IMR-90 (cell line): ENCODE measurements around the gene NPAS2. TPM values are rescaled to one million over a fixed set of nuclear protein-coding genes. Genes with fewer than 3 reads are reported as not detected.

Experiments
- ATAC-seq: fragments of 200-7000 bp; cut with Tn5 transposase; 2 replicates; pipeline ENCODE4 v1.9.1; 2020; ENCODE audit warnings: low read depth, mild to moderate bottlenecking, moderate library complexity
- BruUV-seq: library from RNA; stranded (reverse); fragments of 400-500 nt; replicated peaks from 2 replicates; lab custom pipeline; 2021; lab: Mats Ljungman, UMichigan
- CTCF ChIA-PET: fragments of 300-600 bp; formaldehyde crosslinking; extraction: SDS; loops from one replicate; lab custom pipeline; 2021; ENCODE audit warnings: antibody characterized with exemption; lab: Yijun Ruan, JAX
- POLR2A ChIA-PET: fragments of 300-600 bp; sonication (Branson Sonifier 250); formaldehyde crosslinking; loops from one replicate; lab custom pipeline; 2022; ENCODE audit warnings: antibody characterized with exemption; ENCODE audit not compliant: unreplicated experiment; lab: Charles Lee
- DNase-seq: peaks from one replicate; pipeline ENCODE4 v3.0.0; 2013
- H2AFZ ChIP-seq: replicated peaks from 2 replicates; pipeline ENCODE3; 2013; ENCODE audit warnings: low read length, mild to moderate bottlenecking; ENCODE audit not compliant: poor library complexity
- H2AK5ac ChIP-seq: 2 replicates; pipeline ENCODE4 v1.6.1; 2013; ENCODE audit warnings: low read depth, low read length, inconsistent platforms
- H2AK9ac ChIP-seq: replicated peaks from 2 replicates; pipeline ENCODE3; 2013; ENCODE audit warnings: mild to moderate bottlenecking, low read depth, low read length, moderate library complexity; ENCODE audit not compliant: poor library complexity
- H2BK120ac ChIP-seq: 2 replicates; pipeline ENCODE4 v1.6.1; 2013; ENCODE audit warnings: low read depth, low read length, inconsistent platforms
- H2BK15ac ChIP-seq: 3 replicates; pipeline ENCODE4 v1.6.1; 2013; ENCODE audit warnings: low read depth, low read length, inconsistent platforms
- H2BK20ac ChIP-seq: 2 replicates; pipeline ENCODE4 v1.6.1; 2013; ENCODE audit warnings: low read depth, mild to moderate bottlenecking, inconsistent platforms, low read length, moderate library complexity
- H2BK5ac ChIP-seq: 2 replicates; pipeline ENCODE4 v1.6.1; 2013; ENCODE audit warnings: mild to moderate bottlenecking, low read depth, low read length, inconsistent platforms; ENCODE audit not compliant: poor library complexity, severe bottlenecking
- H3K14ac ChIP-seq: replicated peaks from 2 replicates; pipeline ENCODE4 v1.6.1; 2013; ENCODE audit warnings: low read depth, low read length, inconsistent platforms
- H3K18ac ChIP-seq: 2 replicates; pipeline ENCODE4 v1.6.1; 2013; ENCODE audit warnings: low read depth, low read length, control low read depth
- H3K23ac ChIP-seq: 2 replicates; pipeline ENCODE4 v1.6.1; 2013; ENCODE audit warnings: low read depth, low read length, inconsistent platforms
- H3K27ac ChIP-seq: 2 replicates; pipeline ENCODE4 v1.5.1; 2013; ENCODE audit warnings: mild to moderate bottlenecking, control low read depth, low read length; ENCODE audit not compliant: insufficient read depth
- H3K27me3 ChIP-seq: 2 replicates; pipeline ENCODE4 v1.6.1; 2013; ENCODE audit warnings: low read length; ENCODE audit not compliant: control insufficient read depth, insufficient read depth
- H3K36me3 ChIP-seq: 2 replicates; pipeline ENCODE4 v1.6.1; 2013; ENCODE audit warnings: low read length, mixed read lengths; ENCODE audit not compliant: control insufficient read depth, insufficient read depth
- H3K4ac ChIP-seq: 2 replicates; pipeline ENCODE4 v1.6.1; 2013; ENCODE audit warnings: low read depth, low read length, inconsistent platforms
- H3K4me1 ChIP-seq: 2 replicates; pipeline ENCODE4 v1.6.1; 2013; ENCODE audit warnings: low read length, mixed read lengths; ENCODE audit not compliant: control insufficient read depth, insufficient read depth
- H3K4me2 ChIP-seq: 2 replicates; pipeline ENCODE4 v1.6.1; 2013; ENCODE audit warnings: low read depth, mild to moderate bottlenecking, control low read depth, low read length, moderate library complexity
- H3K4me3 ChIP-seq: 2 replicates; pipeline ENCODE4 v1.5.1; 2013; ENCODE audit warnings: low read depth, mild to moderate bottlenecking, control low read depth, low read length, moderate library complexity; ENCODE audit not compliant: insufficient read depth
- H3K56ac ChIP-seq: 2 replicates; pipeline ENCODE4 v1.6.1; 2013; ENCODE audit warnings: low read length, inconsistent platforms; ENCODE audit not compliant: insufficient read depth; ENCODE audit errors: extremely low read depth
- H3K79me1 ChIP-seq, 2 experiments: 2 replicates each; pipeline ENCODE4 v1.6.1; 2013; ENCODE audit warnings: low read length in 2 of 2, inconsistent platforms in 1 of 2, low read depth in 1 of 2
- H3K9ac ChIP-seq: 2 replicates; pipeline ENCODE4 v1.6.1; 2013; ENCODE audit warnings: low read depth, low read length, control low read depth
- H3K9me1 ChIP-seq: 2 replicates; pipeline ENCODE4 v1.6.1; 2013; ENCODE audit warnings: low read length, inconsistent platforms; ENCODE audit not compliant: insufficient read depth
- H3K9me3 ChIP-seq: 2 replicates; pipeline ENCODE4 v1.6.1; 2013; ENCODE audit warnings: low read length; ENCODE audit not compliant: control insufficient read depth, insufficient read depth
- H4K20me1 ChIP-seq: 2 replicates; pipeline ENCODE4 v1.6.1; 2013; ENCODE audit warnings: low read length, inconsistent platforms; ENCODE audit not compliant: insufficient read depth
- H4K5ac ChIP-seq: 2 replicates; pipeline ENCODE4 v1.6.1; 2013; ENCODE audit warnings: mild to moderate bottlenecking, low read depth, low read length, control low read depth
- H4K8ac ChIP-seq, 2 experiments: 2 replicates each; pipeline ENCODE4 v1.6.1; 2013; ENCODE audit warnings: low read depth in 2 of 2, low read length in 2 of 2, control low read depth in 1 of 2, inconsistent platforms in 1 of 2
- H4K91ac ChIP-seq: 2 replicates; pipeline ENCODE4 v1.6.1; 2013; ENCODE audit warnings: low read depth, low read length, inconsistent platforms; ENCODE audit not compliant: insufficient read depth
- BHLHE40 ChIP-seq: fragments of 150-350 bp; IDR thresholded peaks from 2 replicates; pipeline ENCODE4 v1.6.1; 2016; ENCODE audit warnings: mild to moderate bottlenecking, low read depth, low read length
- CHD1 ChIP-seq: IDR thresholded peaks from 2 replicates; pipeline ENCODE4 v1.6.1; 2012; ENCODE audit warnings: low read depth, low read length, improper control_type of control experiment
- FOS ChIP-seq: fragments of 150-350 bp; IDR thresholded peaks from 2 replicates; pipeline ENCODE4 v1.6.1; 2016; ENCODE audit warnings: low read depth, low read length
- MAFK ChIP-seq: IDR thresholded peaks from 2 replicates; pipeline ENCODE4 v1.6.1; 2012; ENCODE audit warnings: low read depth, low read length, improper control_type of control experiment
- MAZ ChIP-seq: IDR thresholded peaks from 2 replicates; pipeline ENCODE4 v1.6.1; 2012; ENCODE audit warnings: low read depth, mild to moderate bottlenecking, low read length, improper control_type of control experiment, moderate library complexity, borderline replicate concordance
- MXI1 ChIP-seq: IDR thresholded peaks from 2 replicates; pipeline ENCODE4 v1.6.1; 2012; ENCODE audit warnings: low read depth, mild to moderate bottlenecking, low read length, moderate library complexity, borderline replicate concordance
- NFE2L2 ChIP-seq: fragments of 150-350 bp; IDR thresholded peaks from 2 replicates; pipeline ENCODE4 v1.6.1; 2016; ENCODE audit warnings: low read depth, mild to moderate bottlenecking, low read length
- RCOR1 ChIP-seq: IDR thresholded peaks from 2 replicates; pipeline ENCODE4 v1.6.1; 2012; ENCODE audit warnings: mild to moderate bottlenecking, low read length, improper control_type of control experiment; ENCODE audit not compliant: insufficient replicate concordance
- RFX5 ChIP-seq: IDR thresholded peaks from 2 replicates; pipeline ENCODE4 v1.8.0; 2012; ENCODE audit warnings: low read depth, mild to moderate bottlenecking, low read length, moderate library complexity
- SMC3 ChIP-seq: fragments of 150-350 bp; IDR thresholded peaks from 2 replicates; pipeline ENCODE4 v1.6.1; 2016; ENCODE audit warnings: low read depth, mild to moderate bottlenecking, antibody characterized with exemption, low read length, moderate library complexity
- WGBS, 2 experiments: methylation state at CpG; one replicate each; pipeline versions ENCODE4 v1.1.5 to v1.1.7; 2013; ENCODE audit warnings: missing lambda C conversion rate in 2 of 2; ENCODE audit not compliant: insufficient read length in 1 of 2; ENCODE audit errors: extremely low coverage in 2 of 2; 5-methylcytosine and 5-hydroxymethylcytosine counted together
- dilution Hi-C: fragments of 300-500 bp; cut with HindIII; formaldehyde crosslinking; loops from one replicate; pipeline ENCODE4 v1.14.3; 2018; ENCODE audit warnings: low sequenced_read_pairs; ENCODE audit not compliant: unreplicated experiment
- in situ Hi-C: fragments of 300-500 bp; cut with MboI; formaldehyde crosslinking; loops from 3 replicates; pipeline ENCODE4 v1.14.3; 2019; ENCODE audit warnings: low sequenced_read_pairs, inconsistent platforms, mixed read lengths
- intact Hi-C: fragments of 100-400 bp; cut with micrococcal nuclease; formaldehyde crosslinking; loops from 2 replicates; pipeline ENCODE4 v1.10.0; 2022
- polyA plus RNA-seq, 3 experiments: library from polyadenylated mRNA; depleted of rRNA; stranded (reverse); fragments of >200 nt; gene quantifications; 2 replicates each; pipeline ENCODE4 v1.2.3, GENCODE V29; 2012; ENCODE audit warnings: low replicate concordance in 1 of 3
- total RNA-seq: library from RNA; depleted of rRNA; stranded (reverse); fragments of >200 nt; gene quantifications from 2 replicates; pipeline ENCODE4 v1.2.3, GENCODE V29; 2012
- TF ChIP-seq, protein P1 (sequence below): fragments of 150-350 bp; IDR thresholded peaks from 2 replicates; pipeline ENCODE4 v1.6.1; 2017; ENCODE audit warnings: mild to moderate bottlenecking, antibody characterized with exemption, low read length, low read depth
- TF ChIP-seq, protein P2 (sequence below): conservative IDR thresholded peaks from 2 replicates; pipeline ENCODE4 v1.5.1; 2012; ENCODE audit warnings: mild to moderate bottlenecking, low read depth, low read length, improper control_type of control experiment
- TF ChIP-seq, protein P3 (sequence below): fragments of 150-350 bp; IDR thresholded peaks from 2 replicates; pipeline ENCODE4 v1.6.1; 2016; ENCODE audit warnings: low read depth, mild to moderate bottlenecking, low read length, moderate library complexity, borderline replicate concordance

The NPAS2 gene
- total and polyA plus RNA-seq, 2 of the 4 experiments (the other 2 are of a cell fraction): 5.2 to 14.8 TPM

DNA sequence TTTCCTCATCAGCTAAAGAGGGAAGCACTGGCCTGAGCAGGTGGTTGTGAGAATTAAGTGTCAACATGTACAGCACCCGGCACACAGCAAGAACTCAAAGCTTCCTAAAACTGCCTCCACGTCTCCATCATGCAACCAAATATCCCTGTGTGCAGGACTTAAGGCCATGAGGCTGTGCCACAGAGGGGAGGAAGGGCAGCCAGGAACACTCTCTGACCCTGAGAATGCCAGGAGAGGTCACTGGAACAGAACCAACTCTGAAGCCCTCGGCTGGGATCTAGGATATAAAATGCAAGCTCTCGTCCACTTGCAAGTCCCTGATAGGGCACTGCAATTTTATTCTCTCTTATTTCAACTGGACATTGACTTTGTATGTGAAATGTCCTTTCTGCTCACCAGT is 12.2 kb upstream of the NPAS2 start:
- Histone ChIP-seq H3K27me3 (no peaks in the 10 kb centered on the region; the same call in 1 of the 2 replicates), H3K79me1 (no peaks in the 10 kb centered on the region), H4K20me1 (no peaks in the 10 kb centered on the region), H3K4ac (no peak overlapping the region), H2AK5ac (no peak overlapping the region; the same call in 1 of the 2 replicates), H3K4me2 (no peak overlapping the region), H3K23ac (no peak overlapping the region), H4K5ac (no peak overlapping the region), H3K4me1 (no peaks in the 10 kb centered on the region), H3K14ac (no peak overlapping the region), H4K91ac (no peak overlapping the region), H2AFZ (no peak overlapping the region), H3K56ac (no peak overlapping the region), H3K18ac (no peak overlapping the region), H2BK15ac (no peak overlapping the region), H3K9me3 (no peaks in the 10 kb centered on the region), H3K9me1 (0 out of 2 replicates have a peak, but pooled peaks cover 5% of the 10 kb centered on the region), H2AK9ac (no peak overlapping the region), H4K8ac (no peak overlapping the region), H2BK120ac (no peak overlapping the region), H3K27ac (no peak overlapping the region), H2BK5ac (no peak overlapping the region), H3K36me3 (no peaks in the 10 kb centered on the region), H3K9ac (no peak overlapping the region), H2BK20ac (no peak overlapping the region), H3K4me3 (no peak overlapping the region)
- dilution Hi-C loops (no loop called here), in situ Hi-C loops (loop anchor here (25.0 kb wide), 1 partner anchor 195 kb away; no protein-coding TSS in a partner anchor), intact Hi-C loops (no loop called here)
- TF ChIP-seq, protein P1, sequence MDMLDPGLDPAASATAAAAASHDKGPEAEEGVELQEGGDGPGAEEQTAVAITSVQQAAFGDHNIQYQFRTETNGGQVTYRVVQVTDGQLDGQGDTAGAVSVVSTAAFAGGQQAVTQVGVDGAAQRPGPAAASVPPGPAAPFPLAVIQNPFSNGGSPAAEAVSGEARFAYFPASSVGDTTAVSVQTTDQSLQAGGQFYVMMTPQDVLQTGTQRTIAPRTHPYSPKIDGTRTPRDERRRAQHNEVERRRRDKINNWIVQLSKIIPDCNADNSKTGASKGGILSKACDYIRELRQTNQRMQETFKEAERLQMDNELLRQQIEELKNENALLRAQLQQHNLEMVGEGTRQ: no peak
- TF ChIP-seq MAZ (no peak), CHD1 (no peak), RCOR1 (no peak), MAFK (no peak), FOS (no peak), RFX5 (no peak), SMC3 (no peak), MXI1 (no peak), BHLHE40 (no peak), NFE2L2 (no peak)
- TF ChIP-seq, protein P2, sequence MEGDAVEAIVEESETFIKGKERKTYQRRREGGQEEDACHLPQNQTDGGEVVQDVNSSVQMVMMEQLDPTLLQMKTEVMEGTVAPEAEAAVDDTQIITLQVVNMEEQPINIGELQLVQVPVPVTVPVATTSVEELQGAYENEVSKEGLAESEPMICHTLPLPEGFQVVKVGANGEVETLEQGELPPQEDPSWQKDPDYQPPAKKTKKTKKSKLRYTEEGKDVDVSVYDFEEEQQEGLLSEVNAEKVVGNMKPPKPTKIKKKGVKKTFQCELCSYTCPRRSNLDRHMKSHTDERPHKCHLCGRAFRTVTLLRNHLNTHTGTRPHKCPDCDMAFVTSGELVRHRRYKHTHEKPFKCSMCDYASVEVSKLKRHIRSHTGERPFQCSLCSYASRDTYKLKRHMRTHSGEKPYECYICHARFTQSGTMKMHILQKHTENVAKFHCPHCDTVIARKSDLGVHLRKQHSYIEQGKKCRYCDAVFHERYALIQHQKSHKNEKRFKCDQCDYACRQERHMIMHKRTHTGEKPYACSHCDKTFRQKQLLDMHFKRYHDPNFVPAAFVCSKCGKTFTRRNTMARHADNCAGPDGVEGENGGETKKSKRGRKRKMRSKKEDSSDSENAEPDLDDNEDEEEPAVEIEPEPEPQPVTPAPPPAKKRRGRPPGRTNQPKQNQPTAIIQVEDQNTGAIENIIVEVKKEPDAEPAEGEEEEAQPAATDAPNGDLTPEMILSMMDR: no peak
- TF ChIP-seq, protein P3, sequence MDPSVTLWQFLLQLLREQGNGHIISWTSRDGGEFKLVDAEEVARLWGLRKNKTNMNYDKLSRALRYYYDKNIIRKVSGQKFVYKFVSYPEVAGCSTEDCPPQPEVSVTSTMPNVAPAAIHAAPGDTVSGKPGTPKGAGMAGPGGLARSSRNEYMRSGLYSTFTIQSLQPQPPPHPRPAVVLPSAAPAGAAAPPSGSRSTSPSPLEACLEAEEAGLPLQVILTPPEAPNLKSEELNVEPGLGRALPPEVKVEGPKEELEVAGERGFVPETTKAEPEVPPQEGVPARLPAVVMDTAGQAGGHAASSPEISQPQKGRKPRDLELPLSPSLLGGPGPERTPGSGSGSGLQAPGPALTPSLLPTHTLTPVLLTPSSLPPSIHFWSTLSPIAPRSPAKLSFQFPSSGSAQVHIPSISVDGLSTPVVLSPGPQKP: no peak
- no peak for ATAC-seq
- no peak for DNase-seq
- no CpG with 5 or more reads among the region's 4 CpGs for WGBS, 2 experiments
- no TSS peak for BruUV-seq
- CTCF ChIA-PET: no interaction called here
- POLR2A ChIA-PET: no interaction called here
